ENCODE data around the gene CCDC12.

DNA sequence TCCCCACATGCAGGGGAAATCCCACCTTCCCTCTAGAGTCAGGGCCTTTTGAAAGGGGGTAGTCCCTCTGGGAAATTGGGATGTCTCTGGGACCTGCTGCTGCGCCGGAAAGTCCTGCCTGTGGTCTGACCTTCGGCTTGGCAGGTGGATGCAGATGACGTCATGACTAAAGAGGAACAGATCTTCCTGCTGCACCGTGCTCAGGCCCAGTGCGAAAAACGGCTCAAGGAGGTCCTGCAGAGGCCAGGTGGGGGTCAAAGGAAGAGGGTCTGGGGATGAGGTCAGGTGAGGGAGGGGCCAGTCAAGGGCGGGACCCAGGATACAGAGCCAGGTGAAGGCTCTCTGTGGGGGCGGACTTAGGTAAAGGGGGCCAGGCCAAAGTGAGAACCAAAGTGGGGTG lies 82.8 kb downstream of the CCDC12 start:
- TF ChIP-seq EZH2phosphoT487 (conservative IDR thresholded peaks at IDR 0.05; ENCODE audit: low read length), result no peak
- TF ChIP-seq, protein P1, sequence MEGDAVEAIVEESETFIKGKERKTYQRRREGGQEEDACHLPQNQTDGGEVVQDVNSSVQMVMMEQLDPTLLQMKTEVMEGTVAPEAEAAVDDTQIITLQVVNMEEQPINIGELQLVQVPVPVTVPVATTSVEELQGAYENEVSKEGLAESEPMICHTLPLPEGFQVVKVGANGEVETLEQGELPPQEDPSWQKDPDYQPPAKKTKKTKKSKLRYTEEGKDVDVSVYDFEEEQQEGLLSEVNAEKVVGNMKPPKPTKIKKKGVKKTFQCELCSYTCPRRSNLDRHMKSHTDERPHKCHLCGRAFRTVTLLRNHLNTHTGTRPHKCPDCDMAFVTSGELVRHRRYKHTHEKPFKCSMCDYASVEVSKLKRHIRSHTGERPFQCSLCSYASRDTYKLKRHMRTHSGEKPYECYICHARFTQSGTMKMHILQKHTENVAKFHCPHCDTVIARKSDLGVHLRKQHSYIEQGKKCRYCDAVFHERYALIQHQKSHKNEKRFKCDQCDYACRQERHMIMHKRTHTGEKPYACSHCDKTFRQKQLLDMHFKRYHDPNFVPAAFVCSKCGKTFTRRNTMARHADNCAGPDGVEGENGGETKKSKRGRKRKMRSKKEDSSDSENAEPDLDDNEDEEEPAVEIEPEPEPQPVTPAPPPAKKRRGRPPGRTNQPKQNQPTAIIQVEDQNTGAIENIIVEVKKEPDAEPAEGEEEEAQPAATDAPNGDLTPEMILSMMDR (IDR thresholded peaks at IDR 0.05; ENCODE audit: insufficient read depth, low read length, poor library complexity, severe bottlenecking), result no peak

Measured in SU-DHL-6 (cell line).